Heart right ventricle (tissue), 16 donors: ENCODE results near the gene CCZ1. TPM values are rescaled to one million over a fixed set of nuclear protein-coding genes. Genes with fewer than 3 reads are reported as not detected.
"Not testable (repeated sequence)": the region's sequence is repeated elsewhere in the genome, so short reads cannot be mapped to it uniquely, and the experiment has no call there.

ENCODE experiments used
- ATAC-seq, 8 donors: fragments of 200-7000 bp; cut with Tn5 transposase; one replicate each; pipeline ENCODE4 v1.9.1; 2020; ENCODE audit warnings: mild to moderate bottlenecking in 8 of 8, moderate library complexity in 8 of 8, moderate number of reproducible peaks in 1 of 8
- DNase-seq, 2 donors: peaks; one replicate each; pipeline ENCODE4 v3.0.0-alpha.2; 2020
- H3K27ac ChIP-seq, 10 donors: fragments of 200-600 bp; sonication (generic) in 2 of 10; one replicate each; pipeline versions ENCODE4 v1.5.0 to v1.8.0; 2020 to 2022; ENCODE audit warnings: mild to moderate bottlenecking in 3 of 10
- H3K27me3 ChIP-seq, 7 donors: fragments of 200-600 bp; one replicate each; pipeline ENCODE4 v1.8.0; 2021 to 2022; ENCODE audit warnings: mild to moderate bottlenecking in 2 of 7
- H3K36me3 ChIP-seq, 9 donors: fragments of 200-600 bp; sonication (generic) in 1 of 9; one replicate each; pipeline versions ENCODE4 v1.5.0 to v1.8.0; 2020 to 2022; ENCODE audit warnings: mild to moderate bottlenecking in 2 of 9
- H3K4me1 ChIP-seq, 9 donors: fragments of 200-600 bp; sonication (generic) in 1 of 9; one replicate each; pipeline versions ENCODE4 v1.5.0 to v1.8.0; 2020 to 2022; ENCODE audit warnings: mild to moderate bottlenecking in 4 of 9
- H3K4me3 ChIP-seq, 10 donors: fragments of 200-600 bp; sonication (generic) in 2 of 10; one replicate each; pipeline versions ENCODE4 v1.5.0 to v1.8.0; 2020 to 2022; ENCODE audit warnings: mild to moderate bottlenecking in 7 of 10, moderate library complexity in 2 of 10
- H3K9me3 ChIP-seq, 11 donors: fragments of 200-600 bp in 10 of 11; sonication (generic) in 2 of 11; one replicate each; pipeline versions ENCODE4 v1.5.0 to v1.8.0; 2013 to 2022; ENCODE audit warnings: mild to moderate bottlenecking in 2 of 11, control low read depth in 1 of 11, moderate library complexity in 1 of 11
- WGBS, 2 donors: extraction: QIAGEN DNeasy Blood & Tissue Kit; methylation state at CpG; one replicate each; pipeline ENCODE4 v1.1.7; 2013; ENCODE audit warnings: inconsistent platforms in 1 of 2; 5-methylcytosine and 5-hydroxymethylcytosine counted together
- intact Hi-C, 10 donors: fragments of 100-400 bp; cut with DNase I; formaldehyde crosslinking; loops; one replicate each; pipeline versions ENCODE4 v1.11.1 to v1.14.2; 2022
- polyA plus RNA-seq, 2 donors: library from polyadenylated mRNA; stranded (reverse); fragments of 200-250 nt; gene quantifications; one replicate each; pipeline ENCODE4 v1.2.3, GENCODE V29; 2013
- total RNA-seq, 10 donors: library from RNA; stranded (reverse); fragmentation: NEBNext Ultra II Directional in 3 of 10; extraction: Animal tissue kit (Norgen Biotek cat#: 25700) in 3 of 10; gene quantifications; one replicate each; pipeline versions ENCODE4 v1.2.1 to v1.2.4, GENCODE V29; 2021 to 2023
- donor health status: Arrhythmogenic right ventricular cardiomyopathy.
- donor health status: ischemic (EF 13 %, LVEDD 7.1; RV severe dilation, severe dysfunction).
- donor health status: healthy with polysubstance abuse.
- donor health status: DM: no; HTN: yes; CAD: no.
- donor health status: DM: no; HTN: no; CAD: no.
- donor health status: ischemic (EF 25% LVEDD 6.9; RV normal size, moderate dysfunction).
- donor health status: ischemic (EF 25% LVEDD 5.7; RV mildly dilated, moderate dysfunction).
- donor health status: healthy.
- donor health status: DM: yes; HTN: yes; CAD: no.
- donor health status: Ischemic cardiomyopathy.
- donor health status: ischemic (EF 35%, LVEDD 5.7; RV mildly dilated, moderate dysfunction).
- donor health status: nonischemic (EF 11% LVEDD 7.7; RV severe dilation, severe dysfunction).
- donor health status: DM: yes; HTN: yes; CAD: no.
- donor health status: PGD.
- donor health status: ischemic (EF 29% LVEDD 5.4; RV normal size, mild dysfunction).
- donor health status: nonischemic (EF 23%, LVEDD 6.1; RV moderate dilation, normal function).

CCZ1 gene
- total and polyA plus RNA-seq, 12 donors = 36.7 to 73.4 (median 51.9) TPM

GRCh38 chr7:5908835-5909234, 10.3 kb downstream of the CCZ1 start:
- WGBS, 2 donors = 78 to 80% methylated on average over 6 of the region's 6 CpGs
- H3K27ac ChIP-seq, DNase-seq, H3K4me3 ChIP-seq, ATAC-seq, H3K4me1 ChIP-seq, H3K9me3 ChIP-seq, intact Hi-C loops, H3K27me3 ChIP-seq: not testable (repeated sequence)
- peaks cover 0 to 68% (median 4%) of the 10 kb centered on the region in 9 donors for H3K36me3 ChIP-seq

- DNase-seq = not testable (repeated sequence)
Observed at GRCh38 chr7:5916529-5916928, 18.0 kb downstream of the CCZ1 start.

GRCh38 chr7:5924180-5924579, 25.6 kb downstream of the CCZ1 start:
- H3K27ac ChIP-seq, H3K4me3 ChIP-seq, ATAC-seq, H3K9me3 ChIP-seq, DNase-seq, intact Hi-C loops, H3K4me1 ChIP-seq, H3K27me3 ChIP-seq: not testable (repeated sequence)
- peaks cover 0 to 19% (median 0%) of the 10 kb centered on the region in 9 donors for H3K36me3 ChIP-seq
- 100% methylated on average over 1 of the region's 2 CpGs for WGBS, 2 donors

More at GRCh38 chr7:5916529-5916928, 18.0 kb downstream of the CCZ1 start:
- H3K4me3 ChIP-seq, intact Hi-C loops, H3K27me3 ChIP-seq, H3K9me3 ChIP-seq, H3K27ac ChIP-seq, H3K4me1 ChIP-seq: not testable (repeated sequence)
- peaks cover 0 to 23% (median 0%) of the 10 kb centered on the region in 9 donors for H3K36me3 ChIP-seq
- ATAC-seq = peak in 1 of 8 donors; percentile 33
- 76 to 82% methylated on average over 2 to 4 of the region's 6 CpGs for WGBS, 2 donors

GRCh38 chr7:5924630-5925029, 26.1 kb downstream of the CCZ1 start:
- H3K4me1 ChIP-seq, ATAC-seq, H3K9me3 ChIP-seq, DNase-seq, H3K27ac ChIP-seq, H3K27me3 ChIP-seq, H3K4me3 ChIP-seq, intact Hi-C loops: not testable (repeated sequence)
- WGBS, 2 donors = no CpG with 5 or more reads among the region's 12 CpGs
- peaks cover 0 to 18% (median 0%) of the 10 kb centered on the region in 9 donors for H3K36me3 ChIP-seq

- peak in 1 of 8 donors; percentile 54 for ATAC-seq
- intact Hi-C loops, H3K9me3 ChIP-seq, H3K4me1 ChIP-seq, H3K4me3 ChIP-seq, DNase-seq, H3K27ac ChIP-seq, H3K27me3 ChIP-seq: not testable (repeated sequence)
- peaks cover 0 to 15% (median 0%) of the 10 kb centered on the region in 9 donors for H3K36me3 ChIP-seq
- WGBS, 2 donors = 67% methylated on average over 2 of the region's 13 CpGs; no CpG with 5 or more reads in 1 of the 2 donors
Observed at GRCh38 chr7:5926263-5926870, 27.8 kb downstream of the CCZ1 start.

- intact Hi-C loops, H3K4me1 ChIP-seq, H3K27me3 ChIP-seq, H3K4me3 ChIP-seq, DNase-seq, H3K36me3 ChIP-seq, H3K9me3 ChIP-seq, H3K27ac ChIP-seq: not testable (repeated sequence)
- ATAC-seq = peak in 7 of 8 donors; percentile 20 to 68 (median 51)
- no CpG with 5 or more reads among the region's 10 CpGs for WGBS, 2 donors
Observed at GRCh38 chr7:5930290-5930689, 31.8 kb downstream of the CCZ1 start.

- H3K36me3 ChIP-seq, ATAC-seq, H3K4me3 ChIP-seq, H3K9me3 ChIP-seq, H3K27ac ChIP-seq, H3K27me3 ChIP-seq, H3K4me1 ChIP-seq, intact Hi-C loops: not testable (repeated sequence)
- 96 to 98% methylated on average over 13 to 14 of the region's 14 CpGs for WGBS, 2 donors
- peak in 1 of 2 donors; percentile 3 for DNase-seq
Observed at GRCh38 chr7:5931250-5931649, 32.7 kb downstream of the CCZ1 start.

- H3K27ac ChIP-seq, H3K27me3 ChIP-seq, H3K4me1 ChIP-seq, intact Hi-C loops, H3K4me3 ChIP-seq, H3K36me3 ChIP-seq, H3K9me3 ChIP-seq, DNase-seq: not testable (repeated sequence)
- ATAC-seq = peak; percentile 46 to 75 (median 56)
- 69 to 82% methylated on average over 4 to 7 of the region's 13 CpGs for WGBS, 2 donors
Observed at GRCh38 chr7:5931905-5932644, 33.5 kb downstream of the CCZ1 start.

- no CpG with 5 or more reads among the region's 17 CpGs for WGBS, 2 donors
- ATAC-seq, H3K4me1 ChIP-seq, H3K27ac ChIP-seq, H3K4me3 ChIP-seq, H3K36me3 ChIP-seq, DNase-seq, intact Hi-C loops, H3K9me3 ChIP-seq, H3K27me3 ChIP-seq: not testable (repeated sequence)
Observed at GRCh38 chr7:5934945-5935450, 36.5 kb downstream of the CCZ1 start.

- H3K36me3 ChIP-seq, H3K9me3 ChIP-seq, H3K4me3 ChIP-seq, intact Hi-C loops, H3K4me1 ChIP-seq, ATAC-seq, DNase-seq, H3K27me3 ChIP-seq, H3K27ac ChIP-seq: not testable (repeated sequence)
- WGBS, 2 donors = 10% methylated on average over 2 of the region's 13 CpGs; no CpG with 5 or more reads in 1 of the 2 donors
Observed at GRCh38 chr7:5963205-5963604, 64.7 kb downstream of the CCZ1 start.

- H3K4me3 ChIP-seq, H3K9me3 ChIP-seq, ATAC-seq, intact Hi-C loops, H3K36me3 ChIP-seq, H3K27me3 ChIP-seq, H3K27ac ChIP-seq, H3K4me1 ChIP-seq, DNase-seq: not testable (repeated sequence)
- 87 to 90% methylated on average over 4 of the region's 7 CpGs for WGBS, 2 donors
Observed at GRCh38 chr7:5963810-5964209, 65.3 kb downstream of the CCZ1 start.
